K562 (cell line): ENCODE data around the gene WIF1. TPM values are rescaled to one million over a fixed set of nuclear protein-coding genes. Genes with fewer than 3 reads are reported as not detected.

ENCODE experiments used
- ATAC-seq: fragments of 200-7000 bp; cut with Tn5 transposase; 3 replicates; pipeline ENCODE4 v1.9.1; 2020; ENCODE audit warnings: moderate library complexity
- BruUV-seq: library from RNA; stranded (reverse); fragments of 400-500 nt; replicated peaks from 2 replicates; lab custom pipeline; 2021; lab: Mats Ljungman, UMichigan
- CTCF ChIA-PET: fragments of 300-600 bp; formaldehyde crosslinking; extraction: SDS; loops from one replicate; lab custom pipeline; 2021; ENCODE audit warnings: low intra/inter-chr PET ratio; lab: Yijun Ruan, JAX
- POLR2A ChIA-PET: fragments of 300-600, 350-650 bp; sonication (Branson Sonifier 250); formaldehyde crosslinking; extraction: SDS; loops from one replicate; lab custom pipeline; 2021; ENCODE audit warnings: antibody characterized with exemption, inconsistent platforms; lab: Yijun Ruan, JAX
- DNase-seq, 4 experiments: peaks; one replicate each; pipeline versions ENCODE4 v3.0.0 to v3.0.0-alpha.2; 2011 to 2018; ENCODE audit warnings: low spot score in 3 of 4, mixed read lengths in 3 of 4; ENCODE audit errors: extremely low read depth in 1 of 4
- FAIRE-seq: peaks from 2 replicates; lab custom pipeline; 2011; peaks lifted over from hg19 to GRCh38; lab: Jason Lieb, UNC
- H2AFZ ChIP-seq: 2 replicates; pipeline ENCODE4 v1.6.0; 2011; ENCODE audit warnings: low read depth, low read length, control low read depth, inconsistent platforms
- H3K27ac ChIP-seq: fragments of 200-600 bp; 3 replicates; pipeline ENCODE4 v1.8.0; 2011; ENCODE audit warnings: low read depth, mild to moderate bottlenecking, control low read depth, inconsistent platforms, low read length, moderate library complexity, mixed read lengths; ENCODE audit errors: extremely low read depth
- H3K27me3 ChIP-seq, 2 experiments: fragments of 300-600 bp in 1 of 2; 2 replicates in 1 of 2; 3 replicates in 1 of 2; pipeline versions ENCODE4 v1.6.0 to v1.8.0; 2011; ENCODE audit warnings: inconsistent platforms in 2 of 2, low read length in 2 of 2, mild to moderate bottlenecking in 1 of 2, mixed read lengths in 1 of 2, moderate library complexity in 1 of 2; ENCODE audit not compliant: control insufficient read depth in 2 of 2, insufficient read depth in 2 of 2
- H3K36me3 ChIP-seq: fragments of 300-600 bp; 3 replicates; pipeline ENCODE4 v1.8.0; 2011; ENCODE audit warnings: mild to moderate bottlenecking, low read length, inconsistent platforms; ENCODE audit not compliant: control insufficient read depth, insufficient read depth
- H3K4me1 ChIP-seq, 2 experiments: fragments of 200-600 bp in 1 of 2; replicated peaks in 1 of 2; 2 replicates in 1 of 2; 3 replicates in 1 of 2; pipeline versions ENCODE4 v1.5.1 to v1.8.0; 2011; ENCODE audit warnings: inconsistent platforms in 2 of 2, low read length in 2 of 2, mild to moderate bottlenecking in 1 of 2, mixed read lengths in 1 of 2, moderate library complexity in 1 of 2; ENCODE audit not compliant: control insufficient read depth in 2 of 2, insufficient read depth in 2 of 2
- H3K4me2 ChIP-seq: 2 replicates; pipeline ENCODE4 v1.6.1; 2011; ENCODE audit warnings: low read length, control low read depth, inconsistent platforms, mixed read lengths; ENCODE audit not compliant: insufficient read depth
- H3K4me3 ChIP-seq: fragments of 200-600 bp; sonication (generic), shearing (Covaris generic); 2 replicates; pipeline ENCODE4 v1.5.1; 2016; ENCODE audit warnings: control low read depth, inconsistent platforms
- H3K79me2 ChIP-seq: fragments of 200-600 bp; 3 replicates; pipeline ENCODE4 v1.8.0; 2011; ENCODE audit warnings: low read length, inconsistent platforms; ENCODE audit not compliant: control insufficient read depth, insufficient read depth
- H3K9ac ChIP-seq, 2 experiments: 2 replicates each; pipeline versions ENCODE4 v1.6.0 to v1.6.1; 2011; ENCODE audit warnings: low read depth in 2 of 2, low read length in 2 of 2, control low read depth in 1 of 2, inconsistent platforms in 1 of 2, mild to moderate bottlenecking in 1 of 2, mixed read lengths in 1 of 2; ENCODE audit not compliant: insufficient read depth in 1 of 2
- H3K9me1 ChIP-seq: one replicate; pipeline ENCODE4 v1.6.0; 2011; ENCODE audit warnings: inconsistent platforms, mild to moderate bottlenecking, low read length, moderate library complexity; ENCODE audit not compliant: control insufficient read depth, insufficient read depth
- H3K9me3 ChIP-seq: replicated peaks from 2 replicates; pipeline ENCODE4 v1.5.1; 2011; ENCODE audit warnings: low read depth, low read length, inconsistent platforms; ENCODE audit not compliant: control insufficient read depth, insufficient read depth
- H4K20me1 ChIP-seq: replicated peaks from 2 replicates; pipeline ENCODE4 v1.6.1; 2011; ENCODE audit warnings: low read length, inconsistent platforms, mixed read lengths; ENCODE audit not compliant: control insufficient read depth, insufficient read depth
- ARID1B ChIP-seq: fragments of 450-650 bp; IDR thresholded peaks from 2 replicates; pipeline ENCODE4 v1.6.1; 2016; ENCODE audit warnings: antibody characterized with exemption, mild to moderate bottlenecking, inconsistent platforms
- BRCA1 ChIP-seq, 2 experiments: fragments of 450-650 bp in 1 of 2; sonication (generic) in 1 of 2; formaldehyde crosslinking in 1 of 2; IDR thresholded peaks; 2 replicates each; pipeline versions ENCODE4 v1.5.0 to v1.6.1; 2017 to 2020; ENCODE audit warnings: mild to moderate bottlenecking in 1 of 2, missing genetic modification reagents in 1 of 2
- BRD4 ChIP-seq: fragments of 200-600 bp; sonication (generic); IDR thresholded peaks from 2 replicates; pipeline ENCODE4 v1.6.1; 2017; ENCODE audit warnings: inconsistent platforms
- CBFA2T2 ChIP-seq: fragments of 450-650 bp; conservative IDR thresholded peaks from 2 replicates; pipeline ENCODE4 v1.6.1; 2017; ENCODE audit warnings: mild to moderate bottlenecking
- CBFA2T3 ChIP-seq: fragments of 450-650 bp; IDR thresholded peaks from 2 replicates; pipeline ENCODE4 v1.6.1; 2017
- ILK ChIP-seq: fragments of 450-650 bp; IDR thresholded peaks from 2 replicates; pipeline ENCODE4 v1.6.1; 2016; ENCODE audit warnings: missing genetic modification characterization, low read depth, mild to moderate bottlenecking, missing compliant biosample characterization, moderate library complexity, borderline replicate concordance
- MBD2 ChIP-seq: sonication (generic); IDR thresholded peaks from 2 replicates; pipeline ENCODE4 v1.6.1; 2016; ENCODE audit warnings: low read depth, borderline replicate concordance
- NCOR1 ChIP-seq: fragments of 450-650 bp; IDR thresholded peaks from 2 replicates; pipeline ENCODE4 v1.6.1; 2016; ENCODE audit warnings: mild to moderate bottlenecking, moderate library complexity
- NFE2 ChIP-seq: IDR thresholded peaks from 2 replicates; pipeline ENCODE4 v1.6.1; 2014; ENCODE audit warnings: antibody characterized with exemption, low read depth
- NFIC ChIP-seq: fragments of 450-650 bp; IDR thresholded peaks from 2 replicates; pipeline ENCODE4 v1.6.1; 2017; ENCODE audit warnings: mild to moderate bottlenecking, inconsistent platforms
- POLR2AphosphoS5 ChIP-seq: IDR thresholded peaks from 2 replicates; pipeline ENCODE4 v1.6.1; 2011; ENCODE audit warnings: mild to moderate bottlenecking, low read depth, low read length, moderate library complexity; ENCODE audit not compliant: control insufficient read depth, insufficient read depth
- RFX1 ChIP-seq: fragments of 450-650 bp; IDR thresholded peaks from 2 replicates; pipeline ENCODE4 v1.6.1; 2016; ENCODE audit warnings: mild to moderate bottlenecking, moderate library complexity
- SNRNP70 ChIP-seq: fragments of 200-400 bp; formaldehyde crosslinking; optimal IDR thresholded peaks from 2 replicates; pipeline ENCODE3; 2017; ENCODE audit warnings: low read depth, low read length
- TAL1 ChIP-seq: fragments of 450-650 bp; IDR thresholded peaks from 2 replicates; pipeline ENCODE4 v1.6.1; 2016; ENCODE audit warnings: mild to moderate bottlenecking
- TCF3 ChIP-seq: sonication (generic); formaldehyde crosslinking; IDR thresholded peaks from 2 replicates; pipeline ENCODE4 v1.4.0; 2020; ENCODE audit warnings: mild to moderate bottlenecking, missing genetic modification reagents
- TEAD4 ChIP-seq, 2 experiments: sonication (generic) in 1 of 2; formaldehyde crosslinking in 1 of 2; IDR thresholded peaks; 2 replicates each; pipeline versions ENCODE4 v1.6.1 to v1.8.0; 2012 to 2022; ENCODE audit warnings: borderline replicate concordance in 1 of 2, inconsistent platforms in 1 of 2, low read length in 1 of 2, mild to moderate bottlenecking in 1 of 2, missing genetic modification reagents in 1 of 2
- WGBS: fragments of 100-300 bp; shearing (Covaris generic); methylation state at CpG from one replicate; pipeline ENCODE4 v1.1.6; 2016; ENCODE audit warnings: low coverage, mixed read lengths; ENCODE audit not compliant: insufficient coverage; ENCODE audit errors: missing lambda C conversion rate; 5-methylcytosine and 5-hydroxymethylcytosine counted together
- in situ Hi-C: fragments of 300-500 bp; cut with MboI; formaldehyde crosslinking; loops from 4 replicates; pipeline ENCODE4 v1.15.0; 2018; ENCODE audit warnings: inconsistent platforms, mixed read lengths
- intact Hi-C: fragments of 100-400 bp; cut with micrococcal nuclease; formaldehyde crosslinking; loops from 2 replicates; pipeline ENCODE4 v1.14.2; 2022
- polyA plus RNA-seq, 8 experiments: library from polyadenylated mRNA; depleted of rRNA in 4 of 8; stranded (reverse) in 5 of 8; unstranded in 3 of 8; fragments of >200 nt; fragmentation: Nextera tagmentation in 2 of 8; fragmentation: Illumina TruSeq in 1 of 8; extraction: Ambion mirVana in 2 of 8; extraction: Trizol in 1 of 8; gene quantifications; 2 replicates each; pipeline versions ENCODE4 v1.2.1 to v1.2.3, GENCODE V29; 2011 to 2014; ENCODE audit warnings: inconsistent platforms in 1 of 8, missing spikeins in 1 of 8
- total RNA-seq, 7 experiments: library from RNA; depleted of rRNA in 6 of 7; stranded (reverse); fragments of >200 nt in 6 of 7; fragmentation: Illumina TruSeq in 2 of 7; extraction: Trizol in 2 of 7; gene quantifications; 2 replicates each; pipeline versions ENCODE4 v1.2.1 to v1.2.3, GENCODE V29; 2011 to 2021; ENCODE audit warnings: low replicate concordance in 1 of 7
- TF ChIP-seq, protein P1 (sequence below): fragments of 250-450 bp; sonication (Bioruptor Pico); IDR thresholded peaks from 2 replicates; pipeline ENCODE4 v1.8.0; 2022; ENCODE audit warnings: inconsistent platforms, mild to moderate bottlenecking, moderate library complexity, borderline replicate concordance

Gene WIF1
- total and polyA plus RNA-seq, 9 of the 15 experiments (the other 6 are each of a cell fraction or from before 2014, with no cell fraction given): not detected

DNA sequence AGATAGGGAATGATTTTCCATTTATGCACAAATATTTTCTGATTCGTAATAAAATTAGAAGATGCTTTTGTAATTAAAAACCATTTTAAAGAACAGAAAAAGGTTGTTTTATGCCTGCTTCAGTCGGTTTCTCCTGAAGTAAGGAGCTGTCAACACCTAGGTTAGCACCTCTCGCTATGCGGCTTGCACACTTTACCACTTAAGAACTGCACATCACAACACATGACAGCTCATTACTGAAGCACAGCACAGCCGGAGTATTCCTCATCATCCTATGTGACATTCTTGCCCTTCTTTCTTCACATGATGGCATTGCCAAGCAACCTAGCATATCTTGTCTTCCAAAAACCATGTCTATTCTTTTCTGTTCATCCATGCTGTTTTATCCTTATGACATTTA is 5.4 kb upstream of the WIF1 start:
- Histone ChIP-seq H3K27ac (no peak overlapping the region), H3K9me1 (no peaks in the 10 kb centered on the region), H3K36me3 (no peaks in the 10 kb centered on the region), H4K20me1 (no peaks in the 10 kb centered on the region), H3K9ac (no peak overlapping the region), H3K79me2 (no peaks in the 10 kb centered on the region), H3K4me3 (no peak overlapping the region), H3K9me3 (no peaks in the 10 kb centered on the region), H3K27me3 (peaks cover 8 to 10% of the 10 kb centered on the region in 2 experiments; a peak in 2 of 5 replicates), H3K4me2 (no peak overlapping the region), H2AFZ (no peak overlapping the region), H3K4me1 (peaks cover 0 to 4% of the 10 kb centered on the region in 2 experiments; a peak in 3 of 5 replicates)
- ChIA-PET CTCF (no interaction called here), POLR2A (no interaction called here)
- ATAC-seq (no peak), DNase-seq (no peak), FAIRE-seq (no peak)
- in situ Hi-C loops (no loop called here), intact Hi-C loops (loop anchor here (10.0 kb wide), 1 partner anchor 108 kb away; no protein-coding TSS in a partner anchor)
- 2% methylated on average over 5 of the region's 5 CpGs for WGBS
- BruUV-seq: no TSS peak
- TF ChIP-seq NFE2: no peak
- TF ChIP-seq BRCA1 (IDR thresholded peaks at IDR 0.05): no peak
- no peak for TF ChIP-seq BRCA1 (CRISPR knock-in tag; IDR thresholded peaks at IDR 0.05)

DNA sequence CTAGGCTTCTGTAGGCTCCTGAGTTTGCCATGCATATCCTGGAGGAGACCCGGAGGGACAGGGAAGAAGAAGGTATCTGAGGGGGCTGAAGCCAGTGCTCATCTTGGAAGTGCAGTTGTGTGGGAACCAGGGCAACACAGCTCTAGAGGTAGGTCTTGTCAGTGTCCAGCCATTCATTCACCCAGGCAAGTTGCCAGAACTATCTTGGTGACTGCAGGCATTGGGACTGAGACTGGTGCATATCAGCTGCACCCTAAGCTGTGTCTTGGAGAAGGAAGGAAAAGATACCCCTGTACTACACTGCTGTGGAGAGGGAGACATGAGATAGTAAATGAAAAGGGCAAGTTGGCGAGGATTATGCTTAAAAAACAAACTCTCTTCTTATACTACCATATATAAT is 4.9 kb upstream of the WIF1 start:
- Histone ChIP-seq H3K9ac (no peak overlapping the region), H3K79me2 (no peaks in the 10 kb centered on the region), H3K27me3 (peaks cover 5 to 10% of the 10 kb centered on the region in 2 experiments; a peak in 2 of 5 replicates), H3K4me2 (no peak overlapping the region; the same call in 1 of the 2 replicates), H3K9me3 (no peaks in the 10 kb centered on the region), H3K4me1 (peaks cover 0 to 8% of the 10 kb centered on the region in 2 experiments; a peak in 3 of 5 replicates), H4K20me1 (no peaks in the 10 kb centered on the region), H3K36me3 (no peaks in the 10 kb centered on the region), H3K9me1 (no peaks in the 10 kb centered on the region), H3K4me3 (no peak overlapping the region), H3K27ac (no peak overlapping the region), H2AFZ (no peak overlapping the region)
- intact Hi-C loops: loop anchor here (10.0 kb wide), 1 partner anchor 109 kb away; no protein-coding TSS in a partner anchor
- POLR2A ChIA-PET: interaction anchor here (0.6 kb wide), 1 partner anchor 47 kb away, joined by 3 read pairs; no protein-coding TSS in a partner anchor
- BruUV-seq: no TSS peak
- peak; percentile 70 for ATAC-seq
- in situ Hi-C loops: no loop called here
- CTCF ChIA-PET: no interaction called here
- no peak for FAIRE-seq
- peak in 2 of 4 experiments; percentile 9 to 70 for DNase-seq
- 3% methylated on average over 2 of the region's 2 CpGs for WGBS
- TF ChIP-seq, protein P1, sequence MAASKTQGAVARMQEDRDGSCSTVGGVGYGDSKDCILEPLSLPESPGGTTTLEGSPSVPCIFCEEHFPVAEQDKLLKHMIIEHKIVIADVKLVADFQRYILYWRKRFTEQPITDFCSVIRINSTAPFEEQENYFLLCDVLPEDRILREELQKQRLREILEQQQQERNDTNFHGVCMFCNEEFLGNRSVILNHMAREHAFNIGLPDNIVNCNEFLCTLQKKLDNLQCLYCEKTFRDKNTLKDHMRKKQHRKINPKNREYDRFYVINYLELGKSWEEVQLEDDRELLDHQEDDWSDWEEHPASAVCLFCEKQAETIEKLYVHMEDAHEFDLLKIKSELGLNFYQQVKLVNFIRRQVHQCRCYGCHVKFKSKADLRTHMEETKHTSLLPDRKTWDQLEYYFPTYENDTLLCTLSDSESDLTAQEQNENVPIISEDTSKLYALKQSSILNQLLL (CRISPR knock-in tag): no peak
- TF ChIP-seq TAL1: peak; percentile 65; the same call in 1 of the 2 replicates
- TF ChIP-seq NCOR1: peak; percentile 74
- peak; percentile 54 for TF ChIP-seq ARID1B
- 0 out of 2 replicates have a peak, but pooled peaks have one; percentile 44 for TF ChIP-seq POLR2AphosphoS5
- TF ChIP-seq NFIC: peak; percentile 82
- TF ChIP-seq TEAD4 (IDR thresholded peaks at IDR 0.05; ENCODE audit: low read length): peak; percentile 58; the same call in 1 of the 2 replicates
- no peak for TF ChIP-seq TEAD4 (CRISPR knock-in tag; IDR thresholded peaks at IDR 0.05; ENCODE audit: borderline replicate concordance)
- no peak for TF ChIP-seq MBD2
- TF ChIP-seq CBFA2T2: peak; percentile 78
- peak; percentile 56 for TF ChIP-seq TCF3
- no peak for TF ChIP-seq BRD4
- TF ChIP-seq SNRNP70: no peak
- TF ChIP-seq ILK: no peak
- TF ChIP-seq CBFA2T3: peak; percentile 86
- peak; percentile 10; the same call in 1 of the 2 replicates for TF ChIP-seq RFX1
